Ecto neural progenitor cell (in vitro differentiated cells): Measurements from ENCODE around the gene STXBP1.
"Not testable (repeated sequence)": the region's sequence is repeated elsewhere in the genome, so short reads cannot be mapped to it uniquely, and the experiment has no call there.

Experiments used
- DNase-seq: peaks from one replicate; pipeline ENCODE4 v3.0.0-alpha.2; 2018; ENCODE audit warnings: low spot score

Gene STXBP1

DNA sequence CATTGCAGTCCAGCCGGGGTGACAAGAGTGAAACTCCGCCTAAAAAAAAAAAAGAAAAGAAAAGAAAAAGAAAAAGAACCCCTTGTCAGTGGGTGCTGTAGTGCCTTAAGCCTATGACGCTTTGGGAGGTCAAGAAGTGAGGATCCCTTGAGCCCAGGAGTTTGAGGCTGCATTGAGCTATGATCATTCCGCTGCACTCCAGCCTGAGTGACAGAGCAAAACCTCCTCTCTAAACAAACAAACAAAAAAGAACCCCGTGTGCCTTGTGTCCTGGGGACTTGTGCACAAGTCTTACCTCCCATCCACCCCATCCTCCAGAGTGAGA lies 33.5 kb upstream of the STXBP1 start:
- no peak for DNase-seq

DNA sequence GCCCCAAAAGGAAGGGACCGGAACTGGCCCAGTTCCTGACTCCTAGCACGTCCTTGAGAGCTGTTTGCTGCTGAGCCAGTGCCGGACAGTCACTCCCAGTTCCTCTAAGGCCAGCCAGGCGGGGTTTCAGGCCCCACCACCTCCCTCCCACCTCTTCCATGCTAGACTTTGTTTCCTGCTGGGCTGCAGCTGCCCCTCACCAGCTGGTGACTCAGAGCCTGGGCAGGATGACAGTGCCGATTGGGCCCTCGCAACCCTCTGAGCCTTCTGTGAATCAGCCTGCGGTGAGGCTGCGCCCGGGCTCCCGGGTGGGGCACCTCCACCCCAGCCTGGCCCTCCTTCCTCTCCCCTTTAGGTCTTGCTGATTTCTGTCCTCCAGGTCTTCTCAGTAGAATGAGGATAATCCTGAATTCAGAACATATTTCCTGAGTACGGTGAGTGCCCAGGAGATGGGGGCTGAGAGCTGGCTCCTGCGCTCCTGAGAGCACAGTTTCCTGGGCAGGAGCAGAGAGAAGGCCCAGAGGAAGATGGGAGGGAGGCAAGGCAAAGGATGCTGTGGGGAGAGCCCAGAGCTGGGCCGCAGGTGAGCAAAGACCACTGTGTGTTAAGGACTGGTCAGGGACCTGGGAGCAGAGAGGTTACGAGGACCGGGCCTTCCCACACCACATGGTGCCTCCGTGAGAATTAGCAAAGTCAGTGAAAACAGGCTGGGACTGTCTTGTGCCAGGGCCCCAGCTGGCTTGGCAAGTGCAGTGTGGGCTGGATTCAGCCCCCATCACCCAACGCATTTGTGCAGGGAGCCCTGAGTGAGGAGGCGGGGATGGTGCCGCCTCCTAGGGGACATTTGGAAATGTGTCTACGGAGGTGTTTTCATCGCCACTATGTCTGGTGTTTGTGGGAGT lies 32.9 kb upstream of the STXBP1 start:
- peak; percentile 77 for DNase-seq

DNA sequence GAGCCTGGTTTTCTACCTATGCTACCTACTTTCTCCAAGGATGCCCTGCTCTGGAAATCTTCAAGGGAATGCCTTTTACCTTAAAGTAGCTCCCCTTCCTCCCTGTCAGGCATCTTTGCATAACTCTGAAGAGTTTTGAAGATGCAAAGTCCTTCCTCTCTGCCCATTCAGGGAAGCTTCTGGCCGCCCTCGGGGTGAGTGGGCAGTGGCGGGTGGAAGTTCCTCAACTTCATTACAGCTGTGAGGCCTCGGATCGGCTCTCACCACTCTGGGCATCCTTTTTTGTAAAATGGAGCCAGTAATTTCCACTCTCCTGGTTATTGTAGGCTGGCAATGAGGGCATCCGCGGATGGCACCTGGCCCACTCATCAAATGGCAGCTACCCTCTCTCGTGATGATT lies 31.7 kb upstream of the STXBP1 start:
- DNase-seq, result no peak

DNA sequence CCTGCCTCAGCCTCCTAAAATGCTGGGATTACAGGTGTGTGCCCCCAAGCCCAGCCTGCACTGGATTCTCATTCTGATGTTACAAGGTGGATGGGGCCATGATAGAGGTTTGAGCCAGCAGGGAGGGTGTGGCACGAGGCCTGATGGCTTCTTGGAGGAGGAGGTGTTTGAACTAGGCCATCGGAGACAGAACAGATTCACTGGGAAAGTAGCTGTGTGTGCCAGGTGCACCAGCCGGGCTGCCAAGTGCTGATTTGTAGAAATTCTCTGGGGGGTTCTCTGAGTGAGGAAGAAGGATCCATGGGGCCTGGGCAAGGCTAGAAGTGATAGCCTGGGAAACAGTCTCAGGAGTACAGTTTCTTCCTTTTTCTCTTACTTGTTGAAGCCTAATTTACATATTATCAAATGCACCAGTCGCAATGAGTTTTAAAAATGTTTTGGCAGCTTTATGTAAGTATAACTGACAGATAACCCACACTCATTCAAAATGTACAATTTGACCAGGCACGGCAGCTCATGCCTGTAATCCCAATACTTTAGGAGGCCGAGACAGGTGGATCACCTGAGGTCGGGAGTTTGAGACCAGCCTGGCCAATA lies 31.1 kb upstream of the STXBP1 start:
- no peak for DNase-seq

DNA sequence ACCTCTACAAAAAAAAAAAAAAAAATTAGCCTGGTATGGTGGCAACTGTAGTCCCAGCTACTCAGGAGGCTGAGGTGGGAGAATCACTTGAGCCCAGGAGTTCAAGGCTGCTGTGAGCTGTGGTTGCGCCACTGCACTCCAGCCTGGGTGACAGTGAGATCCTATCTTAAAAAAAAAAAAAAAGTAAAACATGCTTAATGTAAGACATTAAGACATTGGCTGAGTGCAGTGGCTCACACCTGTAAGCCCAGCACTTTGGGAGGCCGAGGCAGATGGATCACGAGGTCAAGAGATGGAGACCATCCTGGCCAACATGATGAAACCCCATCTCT lies 27.6 kb upstream of the STXBP1 start:
- DNase-seq, result not testable (repeated sequence)

DNA sequence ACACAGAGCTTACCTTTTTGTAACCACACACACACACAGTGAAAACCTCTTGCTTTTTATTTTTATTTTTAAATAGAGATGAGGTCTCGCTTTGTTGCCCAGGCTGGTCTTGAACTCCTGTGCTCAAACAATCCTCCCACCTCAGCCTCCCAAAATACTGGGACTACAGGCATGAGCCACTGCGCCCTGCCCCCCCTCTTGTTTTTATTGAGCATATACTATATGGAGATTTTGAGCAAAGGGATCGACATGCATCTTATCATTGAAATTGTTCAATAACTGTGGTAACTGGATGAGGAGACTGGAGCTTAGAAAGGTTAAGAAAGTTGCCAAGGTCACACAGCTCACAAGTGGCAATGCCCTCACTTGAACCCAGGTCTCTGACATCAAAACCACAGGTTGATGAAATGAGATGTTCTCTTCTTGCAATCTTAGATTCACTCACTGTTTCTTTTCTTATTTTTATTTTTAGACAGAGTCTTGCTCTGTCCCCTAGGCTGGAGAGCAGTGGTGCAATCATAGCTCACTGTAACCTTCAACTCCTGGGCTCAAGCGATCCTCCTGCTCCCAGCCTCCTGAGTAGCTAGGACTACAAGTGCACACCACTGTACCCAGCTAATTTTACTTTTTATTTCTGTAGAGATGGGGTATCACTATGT lies 26.8 kb upstream of the STXBP1 start:
- DNase-seq, result no peak

DNA sequence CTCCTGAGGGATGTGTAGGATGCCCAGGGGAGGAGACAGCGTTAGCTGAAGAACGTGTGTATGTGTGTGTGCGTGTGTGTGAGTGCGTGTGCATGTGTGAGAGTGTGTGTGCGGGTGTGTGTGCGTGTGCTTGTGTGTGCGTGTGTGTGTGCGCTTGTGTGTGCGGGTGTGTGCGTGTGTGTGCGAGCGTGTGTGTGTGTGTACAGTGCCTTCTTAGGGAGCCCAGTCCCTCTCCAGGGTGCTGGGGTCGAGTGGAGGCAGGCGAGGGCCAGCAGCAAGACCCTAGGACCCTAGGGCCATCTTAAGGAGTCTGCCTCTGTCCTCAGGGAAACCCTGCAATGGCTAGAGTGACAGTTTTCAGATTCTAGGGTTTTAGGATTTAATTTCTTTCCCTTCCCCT lies 26.0 kb upstream of the STXBP1 start:
- no peak for DNase-seq

DNA sequence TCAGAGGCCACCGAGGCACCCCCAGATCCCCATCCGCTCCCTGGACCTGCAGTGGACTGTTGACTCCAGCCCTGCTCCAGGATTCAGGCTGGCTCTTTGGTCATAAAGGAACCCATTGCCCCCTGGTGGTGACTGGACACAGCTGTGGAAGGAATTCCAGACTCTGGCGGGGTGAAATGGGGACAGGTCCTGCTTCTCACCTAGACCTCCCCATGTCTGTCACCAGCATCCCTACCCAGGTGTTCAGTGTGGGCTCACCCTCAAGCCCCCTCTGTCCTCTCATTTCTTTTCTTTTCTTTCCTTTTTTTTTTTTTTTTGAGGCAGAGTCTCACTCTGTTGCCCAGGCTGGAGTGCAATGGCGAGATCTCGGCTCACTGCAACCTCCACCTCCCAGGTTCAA lies 25.5 kb upstream of the STXBP1 start:
- peak; percentile 85 for DNase-seq

DNA sequence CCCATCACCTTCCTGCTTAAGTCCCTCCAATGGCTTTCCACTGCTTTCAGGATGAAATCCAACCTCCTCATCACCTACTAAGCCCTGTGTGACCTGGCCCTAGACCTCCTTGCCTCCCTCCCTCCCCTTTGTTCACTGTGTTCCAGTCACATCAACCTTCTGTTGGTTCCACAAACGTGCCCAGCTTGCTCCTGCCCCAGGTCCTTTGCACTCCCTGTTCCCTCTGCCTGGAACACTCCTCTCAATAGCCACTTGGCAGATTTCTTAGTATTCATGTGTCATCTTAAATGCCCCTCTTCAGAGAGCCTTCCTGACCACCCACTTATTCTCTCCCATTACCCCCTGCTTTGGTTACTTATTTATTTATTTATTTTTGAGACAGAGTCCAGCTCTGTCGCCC lies 24.1 kb upstream of the STXBP1 start:
- DNase-seq, result no peak

DNA sequence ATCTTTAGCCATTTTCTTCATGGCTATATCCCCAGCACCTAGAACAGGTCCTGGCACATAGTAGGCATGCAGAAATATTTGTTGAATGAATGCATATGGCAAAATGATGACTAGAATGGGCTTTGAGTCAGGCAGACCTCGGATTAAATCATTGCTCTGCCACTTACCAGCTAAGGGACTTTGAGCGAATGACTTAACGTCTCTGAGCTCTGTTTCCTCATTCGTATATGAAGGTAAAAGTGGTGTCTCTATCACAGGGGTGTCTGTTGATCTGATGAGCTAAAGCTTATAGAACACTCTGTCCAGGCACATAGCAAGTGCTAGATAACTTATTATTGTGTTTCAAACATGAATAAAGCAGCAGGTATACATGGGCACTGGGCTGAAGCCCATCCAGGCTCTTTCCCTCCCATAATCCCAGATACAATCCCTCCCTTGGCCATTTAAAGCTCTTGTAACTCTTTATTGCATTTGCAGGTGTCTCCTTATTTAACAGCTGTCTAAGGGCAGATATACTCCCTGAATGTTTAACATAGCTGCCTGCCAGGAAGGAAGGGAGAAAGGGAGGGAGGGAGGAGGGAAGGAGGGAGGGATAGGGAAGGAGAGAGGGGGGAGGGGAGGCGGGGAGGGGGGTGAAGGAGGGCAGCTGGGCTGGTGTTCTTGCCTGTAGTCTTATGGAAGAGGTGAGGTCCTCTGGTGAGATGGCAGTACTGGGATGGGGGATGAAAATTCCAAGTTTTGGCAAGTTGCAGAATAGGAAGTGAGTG lies 23.2 kb upstream of the STXBP1 start:
- no peak for DNase-seq

DNA sequence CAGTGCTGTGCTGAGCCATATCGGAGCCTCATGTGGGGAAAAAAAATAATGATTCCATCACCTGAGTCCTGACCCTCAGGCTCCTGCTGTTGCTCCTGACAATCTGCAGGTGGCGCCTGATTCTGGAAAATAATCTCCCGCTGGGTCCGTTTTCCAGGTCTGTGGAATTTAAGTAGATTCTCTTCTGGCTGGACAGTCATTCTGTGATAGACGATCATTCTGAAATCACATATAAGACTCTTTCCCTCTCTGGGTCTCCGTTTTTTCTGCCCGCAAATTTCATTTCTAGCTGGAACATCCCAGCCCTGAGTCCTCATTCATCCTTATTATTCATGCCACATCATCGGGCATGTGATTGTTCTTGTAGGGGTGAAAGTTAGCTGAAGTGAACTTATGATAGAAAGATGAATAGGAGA lies 22.1 kb upstream of the STXBP1 start:
- peak; percentile 78 for DNase-seq

DNA sequence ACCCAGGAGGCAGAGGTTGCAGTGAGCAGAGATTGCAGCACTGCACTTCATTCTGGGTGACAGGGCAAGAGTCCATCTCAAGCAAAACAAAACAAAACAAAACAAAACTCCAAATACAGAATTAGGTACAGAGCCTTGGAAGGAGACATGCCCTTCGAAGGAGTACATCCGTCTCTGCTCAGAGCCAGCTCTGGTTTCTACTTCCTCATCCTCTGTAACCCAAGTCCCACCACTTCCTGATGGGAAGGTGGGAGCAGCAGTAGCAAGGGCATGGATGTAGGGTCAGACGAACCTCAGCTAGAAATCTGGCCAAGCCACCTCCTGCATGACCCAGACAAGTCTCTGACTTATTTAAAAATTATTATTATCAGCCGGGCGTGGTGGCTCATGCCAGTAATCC lies 16.5 kb upstream of the STXBP1 start:
- no peak for DNase-seq

DNA sequence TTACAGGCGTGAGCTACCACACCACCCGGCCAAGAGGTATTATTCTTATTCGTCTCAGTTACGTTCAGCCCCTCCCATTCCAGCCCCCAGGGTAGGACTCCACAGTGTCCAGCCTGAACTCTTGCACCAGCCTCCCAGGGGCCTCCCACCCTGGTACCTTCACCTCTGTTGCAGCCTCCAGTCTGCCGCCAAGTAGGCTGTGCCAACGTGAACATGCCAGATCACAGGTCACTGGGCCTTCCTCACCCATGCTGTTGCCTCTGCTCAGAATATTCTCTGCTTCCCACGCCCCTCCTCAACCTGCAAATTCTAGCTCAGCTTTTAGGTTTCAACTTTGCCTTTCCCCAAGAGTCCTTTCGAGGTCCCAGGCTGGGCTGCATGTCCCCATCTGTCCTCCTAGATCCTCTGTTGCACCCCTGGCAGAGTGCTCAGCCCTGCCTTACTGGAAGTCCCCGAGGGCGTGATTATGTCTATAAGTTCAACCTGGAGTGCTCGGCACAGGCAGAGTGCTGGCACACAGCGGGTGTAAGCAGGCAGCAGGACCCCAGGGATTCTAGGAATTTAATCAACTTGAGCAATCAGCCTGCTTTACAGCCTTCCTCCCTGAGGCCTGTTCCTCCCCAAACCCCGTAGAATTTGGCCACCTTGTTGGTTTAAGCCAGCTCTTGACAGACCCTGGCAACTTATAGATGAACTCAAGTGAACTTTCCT lies 13.1 kb upstream of the STXBP1 start:
- no peak for DNase-seq

DNA sequence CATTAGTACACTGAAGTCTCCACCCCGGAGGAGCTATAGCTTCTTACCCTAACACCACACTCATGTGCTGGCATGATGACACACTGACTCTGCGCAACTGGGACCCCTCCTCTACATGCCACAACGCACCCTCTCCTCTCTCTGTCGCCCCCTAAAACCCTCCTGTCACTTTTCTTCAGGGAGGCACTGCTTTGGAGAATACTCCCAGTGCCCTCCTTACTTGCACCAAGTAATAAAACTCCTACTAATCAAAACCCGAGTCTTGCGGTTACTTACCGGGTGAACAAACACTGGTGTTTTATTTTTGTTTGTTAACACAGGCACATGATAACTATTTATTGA lies 12.6 kb upstream of the STXBP1 start:
- DNase-seq, result no peak

DNA sequence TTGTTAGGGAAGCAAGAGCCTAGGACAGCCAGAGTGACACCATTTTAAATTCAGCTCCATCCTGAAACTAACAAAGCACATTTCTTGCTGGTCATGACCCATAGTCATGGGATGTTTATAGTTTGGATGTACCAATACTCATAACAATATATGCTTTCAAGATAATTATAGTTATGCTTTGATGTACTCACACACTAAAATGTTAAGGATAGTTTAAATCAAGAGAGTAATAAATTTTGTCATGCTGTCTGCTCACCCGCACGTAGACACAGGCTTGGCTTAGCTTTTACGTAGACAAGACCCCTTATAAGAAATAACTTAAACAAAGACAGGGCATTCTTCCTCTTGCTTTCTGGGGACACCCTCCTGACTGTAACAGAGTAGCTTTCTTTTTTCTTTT lies 8.9 kb upstream of the STXBP1 start:
- no peak for DNase-seq

DNA sequence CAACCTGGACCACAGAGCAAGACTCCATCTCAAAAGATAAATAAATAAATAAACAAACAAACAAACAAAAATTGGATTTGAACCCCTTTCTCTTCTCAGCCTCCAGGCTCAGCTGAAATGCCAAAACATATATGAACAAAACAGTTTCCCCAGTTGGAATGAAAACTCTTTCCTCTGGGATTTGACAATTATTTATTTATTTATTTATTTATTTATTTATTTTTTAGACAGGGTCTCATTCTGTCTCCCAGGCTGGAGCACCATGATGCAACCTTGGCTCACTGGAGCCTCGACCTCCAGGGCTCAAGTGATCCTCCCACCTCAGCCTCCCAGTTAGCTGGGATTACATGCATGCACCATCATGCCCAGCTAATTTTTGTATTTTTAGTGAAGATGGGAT lies 6.0 kb upstream of the STXBP1 start:
- DNase-seq, result no peak

DNA sequence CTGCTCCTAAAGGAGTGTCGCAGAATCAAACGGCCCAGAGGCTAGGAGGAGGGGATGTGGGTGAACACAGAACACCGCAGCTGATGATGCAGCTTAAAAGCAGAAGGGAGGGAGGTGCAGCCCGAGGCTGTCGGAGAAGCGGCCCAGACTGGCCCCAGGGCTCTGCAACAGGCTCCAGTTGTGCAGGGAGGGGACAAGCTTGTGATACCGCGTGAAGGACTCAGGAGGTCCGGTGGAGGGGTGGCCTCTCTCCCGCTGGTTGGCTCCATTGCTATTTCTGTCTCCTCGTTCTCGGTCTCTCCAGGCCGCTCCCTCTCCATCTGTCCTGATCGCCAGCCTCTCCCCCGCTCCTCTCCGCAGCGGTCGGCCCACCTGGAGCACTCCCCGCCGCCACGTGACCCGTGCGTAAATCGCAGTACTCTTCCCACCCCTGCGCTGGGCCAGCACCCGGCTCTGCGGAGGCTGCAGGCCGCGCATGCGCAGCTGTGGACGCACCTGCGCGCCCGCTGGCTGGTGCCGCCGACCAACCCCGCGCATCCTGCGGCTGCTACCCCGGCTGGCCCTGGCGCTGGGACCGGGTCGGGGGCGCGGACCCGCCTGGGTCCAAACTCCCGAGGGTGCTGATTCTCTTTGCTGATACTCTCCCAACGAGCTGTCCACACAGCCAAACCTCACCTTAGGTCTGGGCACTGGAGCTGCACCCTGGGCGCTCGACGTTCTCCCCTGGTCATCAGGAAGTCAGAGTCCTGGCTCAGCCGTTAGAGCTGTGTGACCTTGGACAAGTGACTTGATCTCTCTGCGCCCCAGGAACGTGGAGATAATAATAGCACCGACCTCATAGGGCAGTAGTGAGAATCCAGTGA lies 3.7 kb upstream of the STXBP1 start:
- DNase-seq, result peak; percentile 86

DNA sequence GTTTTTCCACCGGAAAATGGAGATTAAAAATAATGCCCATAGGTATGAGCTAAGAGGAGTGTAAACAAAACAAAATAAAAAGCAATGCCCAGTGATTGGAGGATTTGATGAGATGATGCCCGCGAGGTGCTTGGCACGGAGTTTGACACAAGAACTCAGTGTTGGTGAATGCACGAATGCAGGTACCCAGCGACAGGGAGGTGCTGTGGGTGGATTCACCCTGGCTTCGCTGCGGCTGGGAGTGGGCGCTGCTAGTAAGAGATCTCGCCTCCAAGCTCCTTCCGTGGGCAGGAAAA lies 526 bp upstream of the STXBP1 start:
- DNase-seq, result no peak

DNA sequence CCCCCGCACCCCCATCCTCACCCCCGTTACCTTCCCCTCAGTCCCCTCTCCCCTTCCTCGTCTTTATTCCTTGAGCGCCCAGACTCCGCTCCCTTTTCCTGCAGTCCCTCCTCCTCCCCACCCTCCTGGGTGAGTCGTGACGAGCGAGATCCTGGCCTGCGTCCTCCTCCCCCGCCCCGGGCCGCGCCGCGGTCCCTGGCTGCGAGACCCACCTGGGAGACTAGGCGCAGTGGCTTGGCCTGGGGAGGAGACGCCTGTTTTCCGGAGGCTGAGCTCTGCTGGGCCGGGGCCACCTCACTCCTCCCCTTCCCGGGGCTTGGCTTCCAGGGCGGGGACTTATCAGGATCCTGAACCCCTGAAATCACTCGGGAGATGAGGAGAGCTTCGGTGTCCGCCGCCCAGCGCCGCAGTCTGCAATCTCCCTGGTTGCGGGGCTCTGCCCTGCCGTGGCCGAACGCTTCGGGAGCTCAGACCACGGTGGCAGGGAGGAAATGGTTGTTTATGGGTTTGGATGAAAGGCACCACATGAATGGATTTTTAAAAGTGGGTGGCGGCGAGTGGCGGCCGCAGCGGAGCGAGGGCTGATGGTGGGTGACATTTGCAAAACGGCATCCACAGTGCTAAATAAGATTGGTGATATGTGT lies 984 bp downstream of the STXBP1 start:
- DNase-seq, result peak; percentile 71

DNA sequence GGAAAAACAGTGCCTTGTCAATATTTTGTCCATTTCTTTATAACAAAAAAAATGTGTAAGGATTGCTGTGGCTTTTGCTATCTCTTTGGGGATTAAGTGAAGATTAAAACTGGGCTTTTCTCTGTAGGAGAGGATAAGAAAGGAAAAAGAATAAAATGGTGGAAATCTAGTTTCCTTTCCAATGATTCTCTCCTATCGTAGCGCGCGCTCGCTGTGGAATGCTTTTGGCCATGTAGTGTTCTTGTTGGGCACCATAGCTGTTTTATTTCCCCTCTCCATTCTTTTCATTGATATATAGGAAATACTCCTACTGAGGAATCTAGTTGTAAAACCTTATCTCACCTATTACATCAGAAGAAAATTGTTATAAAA lies 1.5 kb downstream of the STXBP1 start:
- DNase-seq, result no peak

DNA sequence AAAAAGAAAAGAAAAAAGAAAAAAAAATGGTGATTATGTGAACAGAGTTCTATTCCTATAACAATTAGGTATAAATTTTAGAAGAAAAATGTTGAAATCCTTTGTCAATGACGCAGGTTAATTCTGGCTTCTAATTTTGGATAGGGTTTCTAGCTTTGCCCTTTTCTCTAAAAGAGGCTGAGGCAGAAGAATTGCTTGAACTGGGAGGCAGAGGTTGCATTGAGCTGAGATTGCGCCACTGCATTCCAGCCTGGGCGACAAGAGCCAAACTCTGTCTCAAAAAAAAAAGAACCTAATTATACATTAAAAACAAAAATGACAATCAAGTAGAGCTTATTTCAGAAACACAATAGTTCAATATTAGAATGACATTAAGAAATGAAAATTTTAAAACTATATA lies 2.9 kb downstream of the STXBP1 start:
- no peak for DNase-seq
